HepG2 (cell line): ENCODE data around the gene CRLF1. TPM values are rescaled to one million over a fixed set of nuclear protein-coding genes. Genes with fewer than 3 reads are reported as not detected.
A peak's percentile ranks its signal among the peaks of the same experiment; 100 is the strongest.

ENCODE experiments used
- HDAC1 ChIP-seq: sonication (generic); formaldehyde crosslinking; IDR thresholded peaks from 2 replicates; pipeline ENCODE4 v1.5.1; 2020; ENCODE audit warnings: mild to moderate bottlenecking, missing genetic modification reagents
- MED8 ChIP-seq: sonication (generic); formaldehyde crosslinking; IDR thresholded peaks from 2 replicates; pipeline ENCODE4 v1.8.1; 2023; ENCODE audit warnings: mild to moderate bottlenecking, missing genetic modification reagents; ENCODE audit not compliant: insufficient replicate concordance
- PAWR ChIP-seq: sonication (generic); formaldehyde crosslinking; IDR thresholded peaks from 2 replicates; pipeline ENCODE4 v1.4.0; 2020; ENCODE audit warnings: missing genetic modification reagents, mild to moderate bottlenecking, borderline replicate concordance
- ZNF556 ChIP-seq: sonication (generic); formaldehyde crosslinking; IDR thresholded peaks from 2 replicates; pipeline ENCODE4 v1.4.0; 2020; ENCODE audit warnings: mild to moderate bottlenecking, missing genetic modification reagents, borderline replicate concordance
- ZNF629 ChIP-seq: sonication (generic); formaldehyde crosslinking; conservative IDR thresholded peaks from 2 replicates; pipeline ENCODE4 v1.5.0; 2020; ENCODE audit warnings: missing genetic modification reagents
- ZNF674 ChIP-seq: sonication (generic); formaldehyde crosslinking; IDR thresholded peaks from 2 replicates; pipeline ENCODE4 v1.5.0; 2020; ENCODE audit warnings: low read depth, mild to moderate bottlenecking, missing genetic modification reagents
- polyA plus RNA-seq, 8 experiments: library from polyadenylated mRNA; depleted of rRNA in 3 of 8; stranded (reverse) in 7 of 8; unstranded in 1 of 8; fragments of >200 nt; fragmentation: Illumina TruSeq in 4 of 8; extraction: Trizol in 4 of 8; gene quantifications; 2 replicates each; pipeline versions ENCODE4 v1.2.1 to v1.2.3, GENCODE V29; 2011 to 2016; ENCODE audit warnings: low read depth in 4 of 8, missing spikeins in 1 of 8, mixed read lengths in 1 of 8; ENCODE audit not compliant: insufficient read depth in 1 of 8
- total RNA-seq, 5 experiments: library from RNA; depleted of rRNA; stranded (reverse); fragments of >200 nt; fragmentation: Illumina TruSeq; extraction: Trizol; gene quantifications; 2 replicates each; pipeline ENCODE4 v1.2.3, GENCODE V29; 2016; ENCODE audit warnings: low read depth in 1 of 5
- TF ChIP-seq, protein P1 (sequence below), 2 experiments: fragments of 450-650 bp in 1 of 2; sonication (generic) in 1 of 2; formaldehyde crosslinking in 1 of 2; IDR thresholded peaks; 2 replicates each; pipeline versions ENCODE4 v1.6.1 to v1.8.0; 2016 to 2022; ENCODE audit warnings: antibody characterized with exemption in 1 of 2, mild to moderate bottlenecking in 1 of 2, missing genetic modification reagents in 1 of 2
- TF ChIP-seq, protein P2 (sequence below): sonication (generic); formaldehyde crosslinking; IDR thresholded peaks from 2 replicates; pipeline ENCODE4 v1.4.0; 2020; ENCODE audit warnings: missing genetic modification reagents
- TF ChIP-seq, protein P3 (sequence below): IDR thresholded peaks from 2 replicates; pipeline ENCODE4 v1.6.1; 2016
- TF ChIP-seq, protein P4 (sequence below): sonication (generic); formaldehyde crosslinking; IDR thresholded peaks from 2 replicates; pipeline ENCODE4 v1.4.0; 2020; ENCODE audit warnings: missing genetic modification reagents, mild to moderate bottlenecking, borderline replicate concordance

The CRLF1 gene
- total and polyA plus RNA-seq, 2 of the 13 experiments (the other 11 are each of a cell fraction or from before 2014, with no cell fraction given) = 217 to 296 TPM

DNA sequence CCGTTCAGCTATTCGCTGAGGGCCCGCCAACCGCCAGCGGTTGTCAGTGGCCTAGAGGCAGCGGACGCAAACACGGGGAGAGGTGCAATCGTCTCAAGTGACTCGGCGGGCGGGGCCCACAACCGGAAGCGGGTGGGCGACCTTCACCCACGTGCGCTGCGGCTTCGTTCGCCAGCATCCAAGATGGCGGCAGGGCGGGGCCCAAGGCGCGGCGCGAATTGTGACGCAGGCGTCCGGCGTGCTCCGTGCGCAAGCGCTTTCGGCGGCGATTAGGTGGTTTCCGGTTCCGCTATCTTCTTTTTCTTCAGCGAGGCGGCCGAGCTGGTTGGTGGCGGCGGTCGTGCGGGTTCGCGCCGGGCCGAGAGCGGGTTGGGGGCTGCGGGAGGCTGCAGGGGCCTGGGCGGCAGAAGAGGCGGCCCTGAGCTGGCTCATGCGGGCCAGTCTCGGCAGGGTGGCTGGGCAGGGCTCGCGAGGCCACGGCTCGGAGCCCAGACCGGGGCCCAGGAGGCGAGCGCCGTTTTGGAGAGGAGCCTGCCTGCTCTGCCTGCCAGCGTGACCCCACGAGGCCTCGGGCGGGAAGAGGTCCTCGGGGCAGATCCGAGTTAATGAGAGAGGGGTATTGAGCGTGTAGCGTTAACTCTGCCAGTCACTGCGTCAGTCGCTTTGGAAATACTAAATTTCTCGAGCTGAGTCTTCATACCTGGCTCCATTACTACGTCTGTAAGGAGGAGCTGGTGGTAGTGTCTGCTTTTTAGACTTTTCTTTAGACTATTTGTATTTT lies 34.8 kb downstream of the CRLF1 start, which contains the start of gene UBA52 (continued):
- TF ChIP-seq, protein P1, sequence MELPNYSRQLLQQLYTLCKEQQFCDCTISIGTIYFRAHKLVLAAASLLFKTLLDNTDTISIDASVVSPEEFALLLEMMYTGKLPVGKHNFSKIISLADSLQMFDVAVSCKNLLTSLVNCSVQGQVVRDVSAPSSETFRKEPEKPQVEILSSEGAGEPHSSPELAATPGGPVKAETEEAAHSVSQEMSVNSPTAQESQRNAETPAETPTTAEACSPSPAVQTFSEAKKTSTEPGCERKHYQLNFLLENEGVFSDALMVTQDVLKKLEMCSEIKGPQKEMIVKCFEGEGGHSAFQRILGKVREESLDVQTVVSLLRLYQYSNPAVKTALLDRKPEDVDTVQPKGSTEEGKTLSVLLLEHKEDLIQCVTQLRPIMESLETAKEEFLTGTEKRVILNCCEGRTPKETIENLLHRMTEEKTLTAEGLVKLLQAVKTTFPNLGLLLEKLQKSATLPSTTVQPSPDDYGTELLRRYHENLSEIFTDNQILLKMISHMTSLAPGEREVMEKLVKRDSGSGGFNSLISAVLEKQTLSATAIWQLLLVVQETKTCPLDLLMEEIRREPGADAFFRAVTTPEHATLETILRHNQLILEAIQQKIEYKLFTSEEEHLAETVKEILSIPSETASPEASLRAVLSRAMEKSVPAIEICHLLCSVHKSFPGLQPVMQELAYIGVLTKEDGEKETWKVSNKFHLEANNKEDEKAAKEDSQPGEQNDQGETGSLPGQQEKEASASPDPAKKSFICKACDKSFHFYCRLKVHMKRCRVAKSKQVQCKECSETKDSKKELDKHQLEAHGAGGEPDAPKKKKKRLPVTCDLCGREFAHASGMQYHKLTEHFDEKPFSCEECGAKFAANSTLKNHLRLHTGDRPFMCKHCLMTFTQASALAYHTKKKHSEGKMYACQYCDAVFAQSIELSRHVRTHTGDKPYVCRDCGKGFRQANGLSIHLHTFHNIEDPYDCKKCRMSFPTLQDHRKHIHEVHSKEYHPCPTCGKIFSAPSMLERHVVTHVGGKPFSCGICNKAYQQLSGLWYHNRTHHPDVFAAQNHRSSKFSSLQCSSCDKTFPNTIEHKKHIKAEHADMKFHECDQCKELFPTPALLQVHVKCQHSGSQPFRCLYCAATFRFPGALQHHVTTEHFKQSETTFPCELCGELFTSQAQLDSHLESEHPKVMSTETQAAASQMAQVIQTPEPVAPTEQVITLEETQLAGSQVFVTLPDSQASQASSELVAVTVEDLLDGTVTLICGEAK (IDR thresholded peaks at IDR 0.05) = peak; percentile 41; the same call in 1 of the 2 replicates
- TF ChIP-seq, protein P1 (CRISPR knock-in tag; IDR thresholded peaks at IDR 0.05) = peak; percentile 86
- TF ChIP-seq, protein P2, sequence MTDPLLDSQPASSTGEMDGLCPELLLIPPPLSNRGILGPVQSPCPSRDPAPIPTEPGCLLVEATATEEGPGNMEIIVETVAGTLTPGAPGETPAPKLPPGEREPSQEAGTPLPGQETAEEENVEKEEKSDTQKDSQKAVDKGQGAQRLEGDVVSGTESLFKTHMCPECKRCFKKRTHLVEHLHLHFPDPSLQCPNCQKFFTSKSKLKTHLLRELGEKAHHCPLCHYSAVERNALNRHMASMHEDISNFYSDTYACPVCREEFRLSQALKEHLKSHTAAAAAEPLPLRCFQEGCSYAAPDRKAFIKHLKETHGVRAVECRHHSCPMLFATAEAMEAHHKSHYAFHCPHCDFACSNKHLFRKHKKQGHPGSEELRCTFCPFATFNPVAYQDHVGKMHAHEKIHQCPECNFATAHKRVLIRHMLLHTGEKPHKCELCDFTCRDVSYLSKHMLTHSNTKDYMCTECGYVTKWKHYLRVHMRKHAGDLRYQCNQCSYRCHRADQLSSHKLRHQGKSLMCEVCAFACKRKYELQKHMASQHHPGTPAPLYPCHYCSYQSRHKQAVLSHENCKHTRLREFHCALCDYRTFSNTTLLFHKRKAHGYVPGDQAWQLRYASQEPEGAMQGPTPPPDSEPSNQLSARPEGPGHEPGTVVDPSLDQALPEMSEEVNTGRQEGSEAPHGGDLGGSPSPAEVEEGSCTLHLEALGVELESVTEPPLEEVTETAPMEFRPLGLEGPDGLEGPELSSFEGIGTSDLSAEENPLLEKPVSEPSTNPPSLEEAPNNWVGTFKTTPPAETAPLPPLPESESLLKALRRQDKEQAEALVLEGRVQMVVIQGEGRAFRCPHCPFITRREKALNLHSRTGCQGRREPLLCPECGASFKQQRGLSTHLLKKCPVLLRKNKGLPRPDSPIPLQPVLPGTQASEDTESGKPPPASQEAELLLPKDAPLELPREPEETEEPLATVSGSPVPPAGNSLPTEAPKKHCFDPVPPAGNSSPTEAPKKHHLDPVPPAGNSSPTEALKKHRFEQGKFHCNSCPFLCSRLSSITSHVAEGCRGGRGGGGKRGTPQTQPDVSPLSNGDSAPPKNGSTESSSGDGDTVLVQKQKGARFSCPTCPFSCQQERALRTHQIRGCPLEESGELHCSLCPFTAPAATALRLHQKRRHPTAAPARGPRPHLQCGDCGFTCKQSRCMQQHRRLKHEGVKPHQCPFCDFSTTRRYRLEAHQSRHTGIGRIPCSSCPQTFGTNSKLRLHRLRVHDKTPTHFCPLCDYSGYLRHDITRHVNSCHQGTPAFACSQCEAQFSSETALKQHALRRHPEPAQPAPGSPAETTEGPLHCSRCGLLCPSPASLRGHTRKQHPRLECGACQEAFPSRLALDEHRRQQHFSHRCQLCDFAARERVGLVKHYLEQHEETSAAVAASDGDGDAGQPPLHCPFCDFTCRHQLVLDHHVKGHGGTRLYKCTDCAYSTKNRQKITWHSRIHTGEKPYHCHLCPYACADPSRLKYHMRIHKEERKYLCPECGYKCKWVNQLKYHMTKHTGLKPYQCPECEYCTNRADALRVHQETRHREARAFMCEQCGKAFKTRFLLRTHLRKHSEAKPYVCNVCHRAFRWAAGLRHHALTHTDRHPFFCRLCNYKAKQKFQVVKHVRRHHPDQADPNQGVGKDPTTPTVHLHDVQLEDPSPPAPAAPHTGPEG = peak; percentile 44; the same call in 1 of the 2 replicates
- TF ChIP-seq HDAC1 (CRISPR knock-in tag) (peak; percentile 100), PAWR (no peak; the same call in 1 of the 2 replicates), ZNF629 (CRISPR knock-in tag) (no peak), MED8 (CRISPR knock-in tag) (peak; percentile 60), ZNF556 (peak; percentile 97; the same call in 1 of the 2 replicates), ZNF674 (CRISPR knock-in tag) (no peak)
- TF ChIP-seq, protein P3, sequence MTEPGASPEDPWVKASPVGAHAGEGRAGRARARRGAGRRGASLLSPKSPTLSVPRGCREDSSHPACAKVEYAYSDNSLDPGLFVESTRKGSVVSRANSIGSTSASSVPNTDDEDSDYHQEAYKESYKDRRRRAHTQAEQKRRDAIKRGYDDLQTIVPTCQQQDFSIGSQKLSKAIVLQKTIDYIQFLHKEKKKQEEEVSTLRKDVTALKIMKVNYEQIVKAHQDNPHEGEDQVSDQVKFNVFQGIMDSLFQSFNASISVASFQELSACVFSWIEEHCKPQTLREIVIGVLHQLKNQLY = peak; percentile 90
- TF ChIP-seq, protein P4, sequence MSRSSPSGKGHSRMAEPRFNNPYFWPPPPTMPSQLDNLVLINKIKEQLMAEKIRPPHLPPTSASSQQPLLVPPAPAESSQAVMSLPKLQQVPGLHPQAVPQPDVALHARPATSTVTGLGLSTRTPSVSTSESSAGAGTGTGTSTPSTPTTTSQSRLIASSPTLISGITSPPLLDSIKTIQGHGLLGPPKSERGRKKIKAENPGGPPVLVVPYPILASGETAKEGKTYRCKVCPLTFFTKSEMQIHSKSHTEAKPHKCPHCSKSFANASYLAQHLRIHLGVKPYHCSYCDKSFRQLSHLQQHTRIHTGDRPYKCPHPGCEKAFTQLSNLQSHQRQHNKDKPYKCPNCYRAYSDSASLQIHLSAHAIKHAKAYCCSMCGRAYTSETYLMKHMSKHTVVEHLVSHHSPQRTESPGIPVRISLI (CRISPR knock-in tag) = peak; percentile 73; the same call in 1 of the 2 replicates
